Measurements from ENCODE around the gene SNAP47. TPM values are rescaled to one million over a fixed set of nuclear protein-coding genes. Genes with fewer than 3 reads are reported as not detected.
A peak's percentile ranks its signal among the peaks of the same experiment; 100 is the strongest.

SNAP47 gene
- total and polyA plus RNA-seq, 9 of the 15 experiments (the other 6 are each of a cell fraction or from before 2014, with no cell fraction given): 2.5 to 41.3 (median 32.6) TPM

DNA sequence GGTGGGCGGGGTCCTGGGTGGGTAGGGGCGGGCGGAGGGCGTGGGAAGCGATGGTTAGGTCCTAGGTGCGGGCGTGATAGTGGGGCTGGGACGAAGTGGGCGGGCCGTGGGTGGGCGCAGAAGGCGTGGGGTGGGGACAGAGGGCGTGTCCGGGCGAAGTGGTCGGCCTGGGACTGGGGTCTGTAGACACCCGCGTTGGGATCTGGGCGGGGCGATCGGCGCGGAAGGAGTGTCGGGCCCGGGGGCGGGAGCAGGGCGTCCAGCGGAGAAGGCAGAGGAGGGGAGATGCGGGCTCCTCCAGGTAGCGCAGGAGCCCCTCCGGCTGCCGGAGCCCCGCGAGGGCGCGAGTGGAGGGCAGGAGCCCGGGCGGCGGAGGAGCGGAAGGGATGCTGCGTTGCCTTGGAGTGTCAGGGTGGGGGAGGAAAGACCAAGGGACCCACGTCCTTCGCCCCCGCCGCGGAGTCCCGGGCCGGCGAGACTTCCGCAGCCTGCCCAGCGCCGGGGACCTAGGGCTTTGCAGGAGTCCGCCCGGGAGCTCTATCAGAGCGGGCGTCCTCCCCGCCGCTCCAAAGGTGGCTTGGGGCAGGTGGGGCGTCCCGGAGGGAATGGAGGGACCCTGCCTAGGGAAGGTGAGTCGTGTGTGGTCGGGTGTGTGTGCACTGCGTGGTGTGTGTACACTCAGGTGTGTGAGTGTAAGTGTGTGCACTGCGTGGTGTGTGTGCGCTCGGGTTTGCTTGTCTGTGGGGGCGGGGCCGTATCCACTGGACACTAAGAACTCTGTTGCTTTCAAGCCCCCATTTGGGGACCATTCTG lies 53.2 kb downstream of the SNAP47 start (continued):
- TF ChIP-seq, protein P1, sequence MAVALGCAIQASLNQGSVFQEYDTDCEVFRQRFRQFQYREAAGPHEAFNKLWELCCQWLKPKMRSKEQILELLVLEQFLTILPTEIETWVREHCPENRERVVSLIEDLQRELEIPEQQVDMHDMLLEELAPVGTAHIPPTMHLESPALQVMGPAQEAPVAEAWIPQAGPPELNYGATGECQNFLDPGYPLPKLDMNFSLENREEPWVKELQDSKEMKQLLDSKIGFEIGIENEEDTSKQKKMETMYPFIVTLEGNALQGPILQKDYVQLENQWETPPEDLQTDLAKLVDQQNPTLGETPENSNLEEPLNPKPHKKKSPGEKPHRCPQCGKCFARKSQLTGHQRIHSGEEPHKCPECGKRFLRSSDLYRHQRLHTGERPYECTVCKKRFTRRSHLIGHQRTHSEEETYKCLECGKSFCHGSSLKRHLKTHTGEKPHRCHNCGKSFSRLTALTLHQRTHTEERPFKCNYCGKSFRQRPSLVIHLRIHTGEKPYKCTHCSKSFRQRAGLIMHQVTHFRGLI (CRISPR knock-in tag; IDR thresholded peaks at IDR 0.05): no peak
- TF ChIP-seq NR4A1 (CRISPR knock-in tag; IDR thresholded peaks at IDR 0.05) (no peak), NR4A1 (tag; IDR thresholded peaks at IDR 0.05) (no peak), PHF20 (IDR thresholded peaks at IDR 0.05; ENCODE audit: partially characterized antibody) (peak; percentile 58), ZNF324 (CRISPR knock-in tag; IDR thresholded peaks at IDR 0.05) (no peak), TEAD1 (CRISPR knock-in tag; IDR thresholded peaks at IDR 0.05) (no peak), MBD2 (IDR thresholded peaks at IDR 0.05; ENCODE audit: borderline replicate concordance, low read depth) (no peak; the same call in 1 of the 2 replicates), PYGO2 (tag; IDR thresholded peaks at IDR 0.05) (no peak), RFX5 (IDR thresholded peaks at IDR 0.05; ENCODE audit: low read depth, low read length) (no peak), NUFIP1 (IDR thresholded peaks at IDR 0.05; ENCODE audit: partially characterized antibody) (no peak), ZFP36 (IDR thresholded peaks at IDR 0.05; ENCODE audit: low read depth, low read length, partially characterized antibody) (no peak), NFXL1 (CRISPR knock-in tag; IDR thresholded peaks at IDR 0.05) (no peak), CEBPB (tag; IDR thresholded peaks at IDR 0.05) (no peak), ZBTB8A (IDR thresholded peaks at IDR 0.05; ENCODE audit: partially characterized antibody) (no peak), ZNF584 (CRISPR knock-in tag; IDR thresholded peaks at IDR 0.05; ENCODE audit: low read depth) (no peak), GATAD2A (IDR thresholded peaks at IDR 0.05) (no peak), ZNF239 (CRISPR knock-in tag; IDR thresholded peaks at IDR 0.05) (no peak)
- TF ChIP-seq, protein P2, sequence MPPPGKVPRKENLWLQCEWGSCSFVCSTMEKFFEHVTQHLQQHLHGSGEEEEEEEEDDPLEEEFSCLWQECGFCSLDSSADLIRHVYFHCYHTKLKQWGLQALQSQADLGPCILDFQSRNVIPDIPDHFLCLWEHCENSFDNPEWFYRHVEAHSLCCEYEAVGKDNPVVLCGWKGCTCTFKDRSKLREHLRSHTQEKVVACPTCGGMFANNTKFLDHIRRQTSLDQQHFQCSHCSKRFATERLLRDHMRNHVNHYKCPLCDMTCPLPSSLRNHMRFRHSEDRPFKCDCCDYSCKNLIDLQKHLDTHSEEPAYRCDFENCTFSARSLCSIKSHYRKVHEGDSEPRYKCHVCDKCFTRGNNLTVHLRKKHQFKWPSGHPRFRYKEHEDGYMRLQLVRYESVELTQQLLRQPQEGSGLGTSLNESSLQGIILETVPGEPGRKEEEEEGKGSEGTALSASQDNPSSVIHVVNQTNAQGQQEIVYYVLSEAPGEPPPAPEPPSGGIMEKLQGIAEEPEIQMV (tag; conservative IDR thresholded peaks at IDR 0.05; ENCODE audit: low read depth): no peak
- TF ChIP-seq, protein P3, sequence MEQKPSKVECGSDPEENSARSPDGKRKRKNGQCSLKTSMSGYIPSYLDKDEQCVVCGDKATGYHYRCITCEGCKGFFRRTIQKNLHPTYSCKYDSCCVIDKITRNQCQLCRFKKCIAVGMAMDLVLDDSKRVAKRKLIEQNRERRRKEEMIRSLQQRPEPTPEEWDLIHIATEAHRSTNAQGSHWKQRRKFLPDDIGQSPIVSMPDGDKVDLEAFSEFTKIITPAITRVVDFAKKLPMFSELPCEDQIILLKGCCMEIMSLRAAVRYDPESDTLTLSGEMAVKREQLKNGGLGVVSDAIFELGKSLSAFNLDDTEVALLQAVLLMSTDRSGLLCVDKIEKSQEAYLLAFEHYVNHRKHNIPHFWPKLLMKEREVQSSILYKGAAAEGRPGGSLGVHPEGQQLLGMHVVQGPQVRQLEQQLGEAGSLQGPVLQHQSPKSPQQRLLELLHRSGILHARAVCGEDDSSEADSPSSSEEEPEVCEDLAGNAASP (IDR thresholded peaks at IDR 0.05): no peak
- TF ChIP-seq, protein P4, sequence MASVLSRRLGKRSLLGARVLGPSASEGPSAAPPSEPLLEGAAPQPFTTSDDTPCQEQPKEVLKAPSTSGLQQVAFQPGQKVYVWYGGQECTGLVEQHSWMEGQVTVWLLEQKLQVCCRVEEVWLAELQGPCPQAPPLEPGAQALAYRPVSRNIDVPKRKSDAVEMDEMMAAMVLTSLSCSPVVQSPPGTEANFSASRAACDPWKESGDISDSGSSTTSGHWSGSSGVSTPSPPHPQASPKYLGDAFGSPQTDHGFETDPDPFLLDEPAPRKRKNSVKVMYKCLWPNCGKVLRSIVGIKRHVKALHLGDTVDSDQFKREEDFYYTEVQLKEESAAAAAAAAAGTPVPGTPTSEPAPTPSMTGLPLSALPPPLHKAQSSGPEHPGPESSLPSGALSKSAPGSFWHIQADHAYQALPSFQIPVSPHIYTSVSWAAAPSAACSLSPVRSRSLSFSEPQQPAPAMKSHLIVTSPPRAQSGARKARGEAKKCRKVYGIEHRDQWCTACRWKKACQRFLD (CRISPR knock-in tag; IDR thresholded peaks at IDR 0.05): no peak
